BJ (cell line): Measurements from ENCODE around the gene RIC8B. TPM values are rescaled to one million over a fixed set of nuclear protein-coding genes. Genes with fewer than 3 reads are reported as not detected.

Source experiments
- polyA plus RNA-seq: library from polyadenylated mRNA; depleted of rRNA; stranded (reverse); fragments of >200 nt; gene quantifications from 2 replicates; pipeline ENCODE4 v1.2.3, GENCODE V29; 2011; rRNA removed

The RIC8B gene
- polyA plus RNA-seq, 1 experiment, result 5.6 TPM

Other genes with a start within 250 kb of the RIC8B start
- not detected in 2 replicates for gene RFX4, start 191.7 kb upstream of the RIC8B start, polyA plus RNA-seq
- gene TMEM263, start 181.2 kb downstream of the RIC8B start, polyA plus RNA-seq, result 52.3 and 64.2 TPM in 2 replicates
- gene MTERF2, start 212.5 kb downstream of the RIC8B start, polyA plus RNA-seq, result 3.2 and 4.3 TPM in 2 replicates